Astrocyte (in vitro differentiated cells and primary cell): Measurements from ENCODE around the gene CDHR2. TPM values are rescaled to one million over a fixed set of nuclear protein-coding genes. Genes with fewer than 3 reads are reported as not detected.

ENCODE experiments used
- DNase-seq: peaks from one replicate; pipeline ENCODE4 v3.0.0-alpha.2; 2010; ENCODE audit warnings: low read depth
- FAIRE-seq: peaks from 2 replicates; lab custom pipeline; 2011; peaks lifted over from hg19 to GRCh38; lab: Jason Lieb, UNC
- H2AFZ ChIP-seq: 2 replicates; pipeline ENCODE4 v1.6.0; 2012; ENCODE audit warnings: low read depth, low read length, inconsistent platforms
- H3K27ac ChIP-seq: 2 replicates; pipeline ENCODE4 v1.5.1; 2011; ENCODE audit warnings: low read depth, low read length, inconsistent platforms
- H3K27me3 ChIP-seq: 2 replicates; pipeline ENCODE4 v1.6.0; 2011; ENCODE audit warnings: low read length, inconsistent platforms; ENCODE audit not compliant: insufficient read depth
- H3K36me3 ChIP-seq: 2 replicates; pipeline ENCODE4 v1.5.1; 2011; ENCODE audit warnings: low read length, inconsistent platforms; ENCODE audit not compliant: insufficient read depth
- H3K4me1 ChIP-seq: 2 replicates; pipeline ENCODE4 v1.5.1; 2011; ENCODE audit warnings: low read length, inconsistent platforms; ENCODE audit not compliant: insufficient read depth
- H3K4me2 ChIP-seq: 2 replicates; pipeline ENCODE4 v1.6.0; 2012; ENCODE audit warnings: low read length, inconsistent platforms
- H3K4me3 ChIP-seq: 2 replicates; pipeline ENCODE4 v1.5.1; 2011; ENCODE audit warnings: low read depth, mild to moderate bottlenecking, low read length, inconsistent platforms; ENCODE audit not compliant: insufficient read depth
- H3K79me2 ChIP-seq: 2 replicates; pipeline ENCODE4 v1.6.0; 2012; ENCODE audit warnings: mild to moderate bottlenecking, low read length, inconsistent platforms; ENCODE audit not compliant: insufficient read depth
- H3K9ac ChIP-seq: 2 replicates; pipeline ENCODE4 v1.6.0; 2012; ENCODE audit warnings: mild to moderate bottlenecking, low read length, inconsistent platforms
- H3K9me3 ChIP-seq: 2 replicates; pipeline ENCODE4 v1.5.1; 2012; ENCODE audit warnings: low read depth, mild to moderate bottlenecking, low read length, inconsistent platforms; ENCODE audit not compliant: insufficient read depth
- H4K20me1 ChIP-seq: 2 replicates; pipeline ENCODE4 v1.6.0; 2012; ENCODE audit warnings: low read length, inconsistent platforms; ENCODE audit not compliant: insufficient read depth
- H3K27ac Mint-ChIP-seq: one replicate; pipeline ENCODE4 v1.8.0; 2021; ENCODE audit warnings: mild to moderate bottlenecking, mixed read lengths; ENCODE audit not compliant: unreplicated experiment
- H3K27me3 Mint-ChIP-seq: one replicate; pipeline ENCODE4 v1.8.0; 2021; ENCODE audit warnings: low read depth, mixed read lengths; ENCODE audit not compliant: unreplicated experiment
- H3K36me3 Mint-ChIP-seq: one replicate; pipeline ENCODE4 v1.8.0; 2021; ENCODE audit warnings: low read depth, mixed read lengths; ENCODE audit not compliant: unreplicated experiment
- H3K4me1 Mint-ChIP-seq: one replicate; pipeline ENCODE4 v1.8.0; 2021; ENCODE audit warnings: low read depth, mixed read lengths; ENCODE audit not compliant: unreplicated experiment
- H3K4me3 Mint-ChIP-seq: one replicate; pipeline ENCODE4 v1.8.0; 2021; ENCODE audit warnings: mild to moderate bottlenecking, moderate library complexity, mixed read lengths; ENCODE audit not compliant: unreplicated experiment
- H3K9me3 Mint-ChIP-seq: one replicate; pipeline ENCODE4 v1.8.0; 2021; ENCODE audit warnings: mild to moderate bottlenecking, mixed read lengths; ENCODE audit not compliant: unreplicated experiment
- CTCF ChIP-seq: IDR thresholded peaks from 2 replicates; pipeline ENCODE4 v1.5.1; 2011; ENCODE audit warnings: low read depth, mild to moderate bottlenecking, inconsistent platforms, low read length, moderate library complexity; ENCODE audit not compliant: insufficient read depth
- EZH2 ChIP-seq: IDR thresholded peaks from 2 replicates; pipeline ENCODE4 v1.6.1; 2012; ENCODE audit warnings: mild to moderate bottlenecking, low read length, inconsistent platforms; ENCODE audit not compliant: insufficient read depth
- total RNA-seq: library from RNA; stranded (reverse); gene quantifications from 2 replicates; pipeline ENCODE4 v1.2.1, GENCODE V29; 2021

CDHR2 gene
- total RNA-seq, 1 donor from 2014 or later = 0.43 TPM

- Histone ChIP-seq H4K20me1 (peaks cover 4% of the 10 kb centered on the region), H3K9ac (no peak overlapping the region), H2AFZ (no peak overlapping the region), H3K9me3 (no peaks in the 10 kb centered on the region), H3K27ac (no peak overlapping the region), H3K4me2 (no peak overlapping the region), H3K4me1 (no peaks in the 10 kb centered on the region), H3K27me3 (no peaks in the 10 kb centered on the region), H3K4me3 (no peak overlapping the region), H3K36me3 (no peaks in the 10 kb centered on the region), H3K79me2 (no peaks in the 10 kb centered on the region)
- Mint-ChIP-seq H3K4me1 (no peaks in the 10 kb centered on the region), H3K27me3 (peaks cover 6% of the 10 kb centered on the region), H3K36me3 (peaks cover 2% of the 10 kb centered on the region), H3K9me3 (no peaks in the 10 kb centered on the region), H3K27ac (no peak overlapping the region), H3K4me3 (no peak overlapping the region)
- no peak for FAIRE-seq
- DNase-seq = no peak
- no peak for TF ChIP-seq CTCF
- TF ChIP-seq EZH2 = no peak
Measured at GRCh38 chr5:176525677-176526076, 23.5 kb upstream of the CDHR2 start.

GRCh38 chr5:176526462-176526861, 22.7 kb upstream of the CDHR2 start:
- Histone ChIP-seq H3K9ac (no peak overlapping the region), H3K4me2 (no peak overlapping the region), H3K79me2 (peaks cover 3% of the 10 kb centered on the region), H3K4me3 (no peak overlapping the region), H2AFZ (no peak overlapping the region), H3K9me3 (no peaks in the 10 kb centered on the region), H3K27ac (no peak overlapping the region), H4K20me1 (peaks cover 9% of the 10 kb centered on the region), H3K36me3 (no peaks in the 10 kb centered on the region), H3K27me3 (no peaks in the 10 kb centered on the region), H3K4me1 (peaks cover 4% of the 10 kb centered on the region)
- FAIRE-seq = no peak
- no peaks in the 10 kb centered on the region for H3K4me1 Mint-ChIP-seq
- H3K36me3 Mint-ChIP-seq = peaks cover 2% of the 10 kb centered on the region
- no peak overlapping the region for H3K4me3 Mint-ChIP-seq
- no peaks in the 10 kb centered on the region for H3K27me3 Mint-ChIP-seq
- H3K9me3 Mint-ChIP-seq = no peaks in the 10 kb centered on the region
- DNase-seq = no peak
- TF ChIP-seq CTCF (no peak), EZH2 (no peak)
- no peak overlapping the region for H3K27ac Mint-ChIP-seq

DNA sequence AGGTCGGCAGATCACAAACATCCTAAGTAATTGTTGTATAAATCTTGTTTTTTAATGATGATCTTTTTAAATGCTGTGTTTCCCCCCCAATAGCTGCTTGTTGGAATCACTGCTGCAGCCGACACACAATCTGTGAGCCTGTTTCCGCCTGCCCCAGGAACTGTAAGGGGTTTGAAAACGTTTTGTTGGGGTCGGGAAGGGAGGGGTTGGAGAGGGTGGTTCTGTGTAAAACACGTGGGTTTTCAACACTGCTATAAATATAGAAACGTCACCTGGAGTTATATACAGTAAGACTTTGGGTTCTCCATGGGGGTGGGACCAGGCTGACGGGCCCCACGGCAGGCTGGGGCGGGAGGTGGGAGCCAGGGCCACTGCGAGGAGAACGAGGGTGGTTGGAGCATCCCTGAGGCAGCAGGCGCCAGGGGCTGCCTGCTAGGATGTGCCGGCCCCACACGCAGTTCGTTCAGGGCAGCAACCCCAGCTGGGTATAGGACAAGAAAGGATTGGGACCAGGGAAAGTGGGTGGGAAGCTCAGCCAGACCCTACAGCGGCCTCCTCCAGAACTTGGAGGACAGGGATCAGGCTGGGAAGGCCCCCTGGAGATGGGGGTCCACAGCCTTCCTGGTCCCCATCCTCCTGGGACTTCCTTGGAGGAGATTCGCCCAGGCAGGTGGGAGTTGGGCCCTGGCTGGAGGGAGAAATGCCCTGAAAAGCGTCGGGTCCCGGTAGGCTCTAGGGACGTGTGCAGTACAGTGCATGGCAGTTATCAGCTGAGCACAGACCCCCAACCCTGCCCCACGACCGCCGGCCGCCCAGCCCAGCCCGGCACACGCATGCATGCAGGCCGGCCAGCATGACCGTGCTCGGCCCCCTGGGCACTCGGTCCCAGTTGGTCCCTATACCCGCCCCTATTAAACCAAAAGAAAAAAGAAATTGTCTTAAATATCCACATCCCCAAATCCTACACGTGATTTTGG, 21.6 kb upstream of the CDHR2 start:
- Mint-ChIP-seq H3K27me3 (no peaks in the 10 kb centered on the region), H3K9me3 (no peaks in the 10 kb centered on the region), H3K4me3 (no peak overlapping the region), H3K4me1 (no peaks in the 10 kb centered on the region), H3K27ac (no peak overlapping the region), H3K36me3 (peaks cover 2% of the 10 kb centered on the region)
- Histone ChIP-seq H3K36me3 (no peaks in the 10 kb centered on the region), H3K4me1 (peaks cover 4% of the 10 kb centered on the region), H3K9ac (no peak overlapping the region), H3K4me3 (no peak overlapping the region), H4K20me1 (peaks cover 16% of the 10 kb centered on the region), H3K27me3 (no peaks in the 10 kb centered on the region), H3K4me2 (no peak overlapping the region), H2AFZ (no peak overlapping the region), H3K9me3 (no peaks in the 10 kb centered on the region), H3K79me2 (peaks cover 14% of the 10 kb centered on the region), H3K27ac (no peak overlapping the region)
- TF ChIP-seq CTCF = no peak
- no peak for TF ChIP-seq EZH2
- FAIRE-seq (no peak), DNase-seq (no peak)
